Measurements from ENCODE around the gene AVPR2.

AVPR2 gene

GRCh38 chrX:153921511-153922446 lies 17.3 kb downstream of the AVPR2 start:
- no peak overlapping the region for H3K27ac ChIP-seq (ENCODE audit: extremely low read depth, low read depth, low read length)
- ChIA-PET CTCF (interaction anchor here (0.6 to 9.1 kb wide), 12 partner anchors 11 to 410 kb away, joined by 3 to 168 read pairs (median 4); partner anchors contain the start of genes NAA10 and RENBP), POLR2A (interaction anchor here (1.8 to 2.4 kb wide), 3 partner anchors 15 to 50 kb away, joined by 7 to 18 read pairs (median 12); partner anchors contain the start of genes HCFC1 and TMEM187)
- H3K4me3 ChIP-seq (ENCODE audit: low read depth, low read length), result no peak overlapping the region
- no peaks in the 10 kb centered on the region for H3K9me3 ChIP-seq (ENCODE audit: control insufficient read depth, insufficient read depth, low read depth, low read length)
- TF ChIP-seq ZNF624 (tag by site-specific recombination; IDR thresholded peaks at IDR 0.05) (no peak), ZBTB6 (tag by site-specific recombination; IDR thresholded peaks at IDR 0.05) (no peak), ZNF626 (tag by site-specific recombination; IDR thresholded peaks at IDR 0.05) (no peak), OSR2 (tag by site-specific recombination; IDR thresholded peaks at IDR 0.05) (no peak), ZNF280C (tag by site-specific recombination; IDR thresholded peaks at IDR 0.05) (no peak), OVOL3 (tag by site-specific recombination; IDR thresholded peaks at IDR 0.05) (no peak), ZFP37 (tag by site-specific recombination; IDR thresholded peaks at IDR 0.05) (no peak), ZNF629 (tag by site-specific recombination; IDR thresholded peaks at IDR 0.05) (no peak), ZXDB (tag by site-specific recombination; IDR thresholded peaks at IDR 0.05) (no peak), GLI4 (tag by site-specific recombination; IDR thresholded peaks at IDR 0.05) (no peak), ZNF133 (tag by site-specific recombination; IDR thresholded peaks at IDR 0.05) (no peak), ZNF837 (tag by site-specific recombination; IDR thresholded peaks at IDR 0.05) (no peak), PRDM1 (tag by site-specific recombination; IDR thresholded peaks at IDR 0.05) (no peak), ZNF76 (tag by site-specific recombination; IDR thresholded peaks at IDR 0.05; ENCODE audit: borderline replicate concordance, low read depth) (no peak), ZNF830 (tag by site-specific recombination; IDR thresholded peaks at IDR 0.05; ENCODE audit: low read depth) (no peak), ZNF521 (tag by site-specific recombination; IDR thresholded peaks at IDR 0.05) (no peak), ZNF391 (tag by site-specific recombination; IDR thresholded peaks at IDR 0.05; ENCODE audit: borderline replicate concordance, low read depth) (no peak), ZNF138 (tag by site-specific recombination; IDR thresholded peaks at IDR 0.05; ENCODE audit: borderline replicate concordance) (no peak), ZNF404 (tag by site-specific recombination; IDR thresholded peaks at IDR 0.05) (no peak)
- H3K36me3 ChIP-seq (ENCODE audit: control insufficient read depth in 2 of 2, insufficient read depth in 1 of 2, low read length in 2 of 2), result no peaks in the 10 kb centered on the region
- no peaks in the 10 kb centered on the region for H3K4me1 ChIP-seq (ENCODE audit: control insufficient read depth, insufficient read depth, low read length)

- H3K27ac ChIP-seq (ENCODE audit: extremely low read depth, low read depth, low read length), result no peak overlapping the region
- CTCF ChIA-PET, result interaction anchor here (0.5 to 9.1 kb wide), 27 partner anchors 10 to 412 kb away, joined by 3 to 168 read pairs (median 4); partner anchors contain the start of genes NAA10 and RENBP
- H3K36me3 ChIP-seq (ENCODE audit: control insufficient read depth in 2 of 2, insufficient read depth in 1 of 2, low read length in 2 of 2), result no peaks in the 10 kb centered on the region
- H3K4me3 ChIP-seq (ENCODE audit: low read depth, low read length), result no peak overlapping the region
- POLR2A ChIA-PET, result interaction anchor here (0.5 to 2.4 kb wide), 8 partner anchors 12 to 109 kb away, joined by 3 to 18 read pairs (median 6); partner anchors contain the start of genes HCFC1, NAA10 and TMEM187
- H3K9me3 ChIP-seq (ENCODE audit: control insufficient read depth, insufficient read depth, low read depth, low read length), result no peaks in the 10 kb centered on the region
- peaks cover 4% of the 10 kb centered on the region for H3K4me1 ChIP-seq (ENCODE audit: control insufficient read depth, insufficient read depth, low read length)
- TF ChIP-seq IKZF3 (tag by site-specific recombination; IDR thresholded peaks at IDR 0.05) (0 out of 2 replicates have a peak, but pooled peaks have one; percentile 19), ZNF654 (tag by site-specific recombination; IDR thresholded peaks at IDR 0.05; ENCODE audit: low read depth) (peak; percentile 26), HOXC10 (CRISPR knock-in tag; IDR thresholded peaks at IDR 0.05) (no peak), CTCF (tag by site-specific recombination; IDR thresholded peaks at IDR 0.05) (peak; percentile 75), ZBTB17 (tag by site-specific recombination; IDR thresholded peaks at IDR 0.05) (0 out of 2 replicates have a peak, but pooled peaks have one; percentile 28)
These were observed 18.7 kb downstream of the AVPR2 start for GRCh38 chrX:153922932-153923857.
